Measurements from ENCODE around the gene SPPL3. TPM values are rescaled to one million over a fixed set of nuclear protein-coding genes. Genes with fewer than 3 reads are reported as not detected.

The SPPL3 gene
- total RNA-seq, 1 experiment from 2014 or later: 39.7 TPM

GRCh38 chr12:120713861-120714482 is 190.2 kb downstream of the SPPL3 start:
- intact Hi-C loops (cut with micrococcal nuclease): loop anchor here (1.0 to 10.0 kb wide), 4 partner anchors 67 to 379 kb away; no protein-coding TSS in a partner anchor
- H3K4me3 ChIP-seq (replicated peaks in 1 of 2; ENCODE audit: low read depth in 1 of 2, low read length in 2 of 2): no peak overlapping the region
- RAD21 ChIA-PET (ENCODE audit: low non-redundant PET in 1 of 2, low total read pairs in 2 of 2, uncharacterized antibody in 2 of 2, unreplicated experiment in 2 of 2): no interaction called here
- TF ChIP-seq RAD21 (IDR thresholded peaks at IDR 0.05; ENCODE audit: low read depth) (peak; percentile 86), JUND (IDR thresholded peaks at IDR 0.05) (no peak), EGR1 (IDR thresholded peaks at IDR 0.05; ENCODE audit: low read depth) (no peak), SRF (IDR thresholded peaks at IDR 0.05; ENCODE audit: low read depth) (no peak), EZH2phosphoT487 (IDR thresholded peaks at IDR 0.05; ENCODE audit: borderline replicate concordance) (no peak), POLR2A (IDR thresholded peaks at IDR 0.05; ENCODE audit: borderline replicate concordance, extremely low read depth, insufficient read depth, insufficient read length) (no peak), YY1 (IDR thresholded peaks at IDR 0.05; ENCODE audit: extremely low read depth, insufficient replicate concordance, low read depth, low read length) (peak; percentile 54), CTCF (IDR thresholded peaks at IDR 0.05 in 2 of 3, conservative IDR thresholded peaks at IDR 0.05 in 1 of 3; ENCODE audit: borderline replicate concordance in 1 of 3, insufficient read depth in 1 of 3, low read depth in 2 of 3, low read length in 2 of 3) (peak; percentile 79 to 90 (median 82)), POLR2AphosphoS5 (IDR thresholded peaks at IDR 0.05; ENCODE audit: low read depth, low read length) (peak; percentile 34; the same call in 1 of the 2 replicates)
- POLR2A ChIA-PET: no interaction called here
- ATAC-seq (peak; percentile 65), DNase-seq (ENCODE audit: low read depth, low spot score) (peak; percentile 63)
- H3K4me2 ChIP-seq (ENCODE audit: low read length): no peak overlapping the region
- no TSS peak for BruUV-seq (replicated peaks)
- no peak overlapping the region for H2AFZ ChIP-seq (ENCODE audit: low read depth, low read length, poor library complexity, severe bottlenecking)
- H4K20me1 ChIP-seq (ENCODE audit: insufficient read depth): no peaks in the 10 kb centered on the region
- H3K27ac ChIP-seq (ENCODE audit: low read depth, low read length): no peak overlapping the region
- H3K36me3 ChIP-seq (ENCODE audit: control insufficient read depth in 1 of 2, insufficient read depth in 2 of 2, low read length in 2 of 2): peaks cover 23 to 27% of the 10 kb centered on the region in 2 experiments; a peak in 3 of 4 replicates
- peaks cover 18% of the 10 kb centered on the region for H3K79me2 ChIP-seq (ENCODE audit: insufficient read depth, low read length)
- H3K4me1 ChIP-seq (ENCODE audit: control insufficient read depth in 1 of 2, insufficient read depth in 2 of 2, low read length in 2 of 2): peaks cover 11 to 15% of the 10 kb centered on the region in 2 experiments
- no peaks in the 10 kb centered on the region for H3K27me3 ChIP-seq (ENCODE audit: insufficient read depth, low read length)
- H3K9me2 ChIP-seq (ENCODE audit: insufficient read depth): no peaks in the 10 kb centered on the region
- no peak overlapping the region for H3K9ac ChIP-seq (ENCODE audit: low read length)
- H3K9me3 ChIP-seq (ENCODE audit: control insufficient read depth in 1 of 2, insufficient read depth in 1 of 2, low read depth in 1 of 2, low read length in 2 of 2): no peaks in the 10 kb centered on the region
- CTCF ChIA-PET: no interaction called here

Measured in HCT116 (cell line).